WERI-Rb-1 (cell line): ENCODE measurements around the gene TREH.

Source experiments
- DNase-seq: peaks from one replicate; pipeline ENCODE4 v3.0.0-alpha.2; 2020
- H3K27ac ChIP-seq: fragments of 250-450 bp; sonication (Bioruptor Pico); 2 replicates; pipeline ENCODE4 v1.5.1; 2020; ENCODE audit warnings: mild to moderate bottlenecking, moderate library complexity
- H3K27me3 ChIP-seq: fragments of 250-450 bp; sonication (Bioruptor Pico); 2 replicates; pipeline ENCODE4 v1.5.1; 2021; ENCODE audit warnings: mild to moderate bottlenecking, low read depth, moderate library complexity; ENCODE audit not compliant: insufficient read depth, severe bottlenecking
- H3K36me3 ChIP-seq: fragments of 250-450 bp; sonication (Bioruptor Pico); 2 replicates; pipeline ENCODE4 v1.5.1; 2020; ENCODE audit warnings: mild to moderate bottlenecking, moderate library complexity
- H3K4me3 ChIP-seq: 2 replicates; pipeline ENCODE4 v1.5.1; 2011; ENCODE audit warnings: low read depth, mild to moderate bottlenecking, control low read depth, low read length
- H3K9me3 ChIP-seq: fragments of 250-450 bp; sonication (Bioruptor Pico); 2 replicates; pipeline ENCODE4 v1.5.1; 2021; ENCODE audit warnings: mild to moderate bottlenecking, moderate library complexity; ENCODE audit not compliant: severe bottlenecking
- TF ChIP-seq, protein P1 (sequence below): IDR thresholded peaks from 2 replicates; pipeline ENCODE4 v1.5.1; 2011; ENCODE audit warnings: low read depth, mild to moderate bottlenecking, control low read depth, inconsistent platforms, low read length

The TREH gene

DNA sequence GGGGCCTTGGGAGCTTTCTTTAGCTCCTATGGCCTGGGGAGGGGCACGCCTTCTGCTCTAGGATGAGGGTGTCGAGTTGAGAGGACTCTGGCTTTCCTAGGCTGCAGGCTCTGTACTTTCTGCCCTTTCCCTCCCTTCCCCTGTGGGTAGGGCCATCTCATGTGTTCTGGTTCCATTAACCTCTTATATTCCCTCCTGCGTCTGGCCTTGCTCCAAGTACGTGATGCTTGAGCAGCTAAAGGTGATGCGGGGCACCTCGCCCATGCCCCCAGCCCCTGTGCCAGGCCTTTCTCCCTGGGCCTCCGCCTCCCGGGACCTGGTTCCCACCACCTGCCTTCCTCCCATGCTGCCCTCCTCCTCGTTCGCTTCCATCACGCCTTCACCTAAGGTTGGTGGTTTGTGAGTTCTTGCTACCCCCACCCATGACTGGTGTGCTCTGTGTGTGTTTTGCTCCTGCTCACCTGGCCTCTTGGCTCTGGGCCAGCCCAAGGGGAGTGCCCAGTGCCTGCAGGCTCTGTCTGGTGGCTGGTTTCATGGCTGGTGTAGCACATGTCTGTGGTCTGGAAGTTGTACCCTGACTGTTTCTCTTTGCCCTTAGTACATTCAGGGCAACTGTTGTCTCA, 37.9 kb downstream of the TREH start:
- no peak overlapping the region for H3K27ac ChIP-seq
- TF ChIP-seq, protein P1, sequence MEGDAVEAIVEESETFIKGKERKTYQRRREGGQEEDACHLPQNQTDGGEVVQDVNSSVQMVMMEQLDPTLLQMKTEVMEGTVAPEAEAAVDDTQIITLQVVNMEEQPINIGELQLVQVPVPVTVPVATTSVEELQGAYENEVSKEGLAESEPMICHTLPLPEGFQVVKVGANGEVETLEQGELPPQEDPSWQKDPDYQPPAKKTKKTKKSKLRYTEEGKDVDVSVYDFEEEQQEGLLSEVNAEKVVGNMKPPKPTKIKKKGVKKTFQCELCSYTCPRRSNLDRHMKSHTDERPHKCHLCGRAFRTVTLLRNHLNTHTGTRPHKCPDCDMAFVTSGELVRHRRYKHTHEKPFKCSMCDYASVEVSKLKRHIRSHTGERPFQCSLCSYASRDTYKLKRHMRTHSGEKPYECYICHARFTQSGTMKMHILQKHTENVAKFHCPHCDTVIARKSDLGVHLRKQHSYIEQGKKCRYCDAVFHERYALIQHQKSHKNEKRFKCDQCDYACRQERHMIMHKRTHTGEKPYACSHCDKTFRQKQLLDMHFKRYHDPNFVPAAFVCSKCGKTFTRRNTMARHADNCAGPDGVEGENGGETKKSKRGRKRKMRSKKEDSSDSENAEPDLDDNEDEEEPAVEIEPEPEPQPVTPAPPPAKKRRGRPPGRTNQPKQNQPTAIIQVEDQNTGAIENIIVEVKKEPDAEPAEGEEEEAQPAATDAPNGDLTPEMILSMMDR = no peak
- no peak for DNase-seq

GRCh38 chr11:118640332-118641154, 38.9 kb downstream of the TREH start:
- H3K27me3 ChIP-seq = no peaks in the 10 kb centered on the region
- no peak for DNase-seq
- no peaks in the 10 kb centered on the region for H3K9me3 ChIP-seq
- no peak overlapping the region for H3K4me3 ChIP-seq
- TF ChIP-seq, protein P1 = no peak
- H3K36me3 ChIP-seq = peaks cover 7% of the 10 kb centered on the region
- no peak overlapping the region for H3K27ac ChIP-seq

More for the DNA sequence above, 37.9 kb downstream of the TREH start:
- Histone ChIP-seq H3K9me3 (no peaks in the 10 kb centered on the region), H3K27me3 (no peaks in the 10 kb centered on the region), H3K4me3 (no peak overlapping the region), H3K36me3 (peaks cover 6% of the 10 kb centered on the region)

- Histone ChIP-seq H3K27ac (no peak overlapping the region), H3K36me3 (peaks cover 9% of the 10 kb centered on the region), H3K4me3 (no peak overlapping the region)
Measured at GRCh38 chr11:118639899-118640298, 39.6 kb downstream of the TREH start.

DNA sequence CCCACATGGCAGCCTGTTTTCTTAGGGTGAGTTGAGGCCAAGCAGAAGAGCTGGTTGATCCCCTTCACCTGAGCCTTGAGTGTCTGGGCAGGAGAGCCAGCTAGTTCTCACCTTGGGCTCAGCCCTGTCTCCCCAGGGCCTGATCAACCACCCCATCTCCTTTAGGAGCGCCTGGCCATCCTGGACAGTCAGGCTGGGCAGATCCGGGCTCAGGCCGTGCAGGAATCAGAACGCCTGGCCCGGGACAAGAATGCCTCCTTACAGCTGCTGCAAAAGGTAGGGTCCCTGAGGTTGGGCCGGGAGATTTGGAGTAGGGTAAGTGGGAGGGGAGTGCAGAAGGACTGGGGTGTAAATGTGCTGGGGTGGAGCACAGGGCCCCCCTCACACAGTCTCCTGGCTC, 40.7 kb downstream of the TREH start:
- no peaks in the 10 kb centered on the region for H3K9me3 ChIP-seq
- peaks cover 9% of the 10 kb centered on the region for H3K36me3 ChIP-seq
- no peak for DNase-seq
- no peaks in the 10 kb centered on the region for H3K27me3 ChIP-seq
- no peak overlapping the region for H3K27ac ChIP-seq
- TF ChIP-seq, protein P1 = no peak
- H3K4me3 ChIP-seq = no peak overlapping the region

More at GRCh38 chr11:118639899-118640298, 39.6 kb downstream of the TREH start:
- DNase-seq = no peak
- H3K9me3 ChIP-seq = no peaks in the 10 kb centered on the region
- H3K27me3 ChIP-seq = no peaks in the 10 kb centered on the region
- TF ChIP-seq, protein P1 = no peak

DNA sequence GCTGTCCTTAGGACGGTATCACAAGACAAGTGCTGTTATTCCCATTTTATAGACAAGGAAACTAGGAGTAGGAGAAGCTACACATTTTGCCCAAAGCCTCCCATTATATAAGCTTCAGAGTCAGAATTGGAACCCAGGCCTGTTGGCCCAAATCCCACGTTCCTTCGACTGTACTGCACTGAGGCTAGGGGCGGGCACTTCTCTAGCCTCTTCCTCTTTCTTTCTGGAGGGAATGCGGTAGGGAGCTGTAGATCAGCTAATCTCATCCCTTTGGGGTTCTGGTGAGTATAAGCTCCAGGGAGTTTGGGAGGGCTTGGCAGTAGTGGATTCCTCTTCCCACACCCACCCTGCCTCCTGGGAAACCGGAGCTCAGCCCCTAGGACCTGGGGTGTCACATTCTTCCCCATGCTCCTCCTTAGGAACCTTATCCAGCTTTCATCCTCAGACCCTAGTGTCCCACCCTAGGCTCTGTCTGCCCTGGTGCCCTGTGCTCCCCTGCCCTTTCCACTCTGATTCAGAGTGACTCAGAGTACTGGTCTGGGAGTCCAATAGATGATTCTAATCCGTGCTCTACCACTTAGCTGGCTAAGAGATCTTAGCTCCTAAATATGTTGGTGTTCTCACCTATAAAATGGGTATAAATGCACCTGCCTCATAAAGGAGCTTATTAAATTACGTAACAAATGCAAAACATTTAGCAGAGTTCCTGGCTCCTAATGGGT, 42.7 kb downstream of the TREH start:
- Histone ChIP-seq H3K27ac (no peak overlapping the region), H3K27me3 (no peaks in the 10 kb centered on the region), H3K36me3 (peaks cover 13% of the 10 kb centered on the region), H3K9me3 (no peaks in the 10 kb centered on the region), H3K4me3 (no peak overlapping the region)
- no peak for DNase-seq
- TF ChIP-seq, protein P1 = no peak
